HG03135 (cell line): ENCODE data around the gene DDB1.

ENCODE experiments used
- ATAC-seq: cut with Tn5 transposase; IDR thresholded peaks from one replicate; pipeline ENCODE4 v1.9.1; 2021; ENCODE audit warnings: mild to moderate bottlenecking, moderate library complexity; ENCODE audit not compliant: unreplicated experiment

The DDB1 gene

GRCh38 chr11:61337706-61338470, 5.0 kb upstream of the DDB1 start:
- no peak for ATAC-seq

DNA sequence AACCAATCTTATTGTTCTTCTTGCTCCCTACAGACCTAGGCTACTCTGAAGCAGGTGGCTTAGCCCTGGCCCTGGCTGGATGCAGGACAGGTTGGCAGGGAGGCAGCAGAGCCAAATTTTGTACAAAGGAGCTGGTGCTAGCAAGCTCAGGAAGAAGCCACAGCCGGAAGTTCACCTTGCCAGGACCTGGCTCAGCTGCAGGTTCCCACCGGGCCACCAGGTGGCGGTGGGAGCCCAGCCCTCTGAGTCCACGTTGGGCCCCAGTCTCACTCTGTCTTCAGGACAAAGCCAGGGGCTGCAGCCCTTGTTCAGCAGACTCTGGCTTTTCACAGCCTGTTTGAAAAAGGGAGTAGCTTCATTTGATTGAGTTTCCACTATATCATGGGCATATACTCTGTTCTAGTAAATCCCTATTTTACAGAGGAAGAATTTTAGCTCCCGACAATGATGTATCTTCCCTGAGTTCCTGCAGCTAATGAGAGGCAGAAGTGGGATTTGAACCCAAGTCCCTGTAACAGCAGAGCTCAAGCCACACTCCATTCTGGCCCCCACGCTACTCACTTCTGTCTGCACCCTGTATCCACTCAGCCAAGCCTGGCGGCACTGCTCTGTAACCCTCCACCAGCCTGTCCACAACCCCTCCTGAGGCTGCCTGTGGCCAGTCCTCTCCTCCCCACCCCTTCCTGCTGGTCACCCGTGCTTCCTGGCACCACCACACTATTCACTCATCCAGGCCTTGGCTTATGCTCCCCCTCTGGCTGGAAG, 3.4 kb upstream of the DDB1 start:
- peak; percentile 57 for ATAC-seq

GRCh38 chr11:61335355-61335710, 2.4 kb upstream of the DDB1 start:
- no peak for ATAC-seq

GRCh38 chr11:61334434-61335354, 1.8 kb upstream of the DDB1 start:
- no peak for ATAC-seq

DNA sequence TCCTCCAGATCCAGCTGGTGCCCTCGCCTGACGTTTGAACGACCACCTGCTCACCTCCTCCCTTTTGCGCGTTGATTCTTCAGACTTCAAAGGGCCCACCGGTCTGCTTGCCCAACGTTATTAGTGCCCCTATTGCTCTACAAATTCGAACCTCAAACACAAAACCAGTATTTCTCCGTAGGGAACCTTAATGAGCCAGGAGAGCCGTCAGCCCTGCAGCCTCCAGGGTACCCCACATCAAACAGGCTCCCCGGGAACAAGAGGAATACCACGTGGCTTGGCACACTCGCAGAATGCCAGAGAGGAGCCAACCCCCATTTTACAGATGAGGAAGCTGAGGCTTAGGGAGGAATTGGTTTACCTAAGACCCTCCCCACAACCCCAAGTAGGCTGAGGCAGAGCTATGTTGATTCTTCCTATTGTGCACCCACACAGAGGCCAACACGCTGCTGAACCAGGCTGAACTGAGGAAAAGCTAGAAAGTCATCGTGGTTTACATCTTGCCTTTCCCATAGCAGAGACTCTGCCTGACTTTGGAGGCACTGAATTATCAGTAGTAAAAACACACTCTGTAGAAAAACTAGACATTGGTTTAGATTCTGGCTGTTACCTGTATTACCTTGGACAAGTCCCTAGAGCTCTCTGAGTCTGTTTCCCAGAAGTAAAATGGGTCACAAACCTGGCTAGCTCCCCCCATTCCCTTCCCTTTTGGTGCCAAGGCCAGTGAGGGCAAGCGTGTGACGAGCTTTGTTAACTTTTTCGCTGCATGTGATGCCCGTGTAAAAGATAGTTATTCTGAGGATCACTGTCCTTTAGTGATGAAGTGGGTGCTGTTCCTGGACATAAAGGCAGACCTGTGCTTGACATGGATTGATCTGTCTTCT, 887 bp upstream of the DDB1 start:
- ATAC-seq = no peak

DNA sequence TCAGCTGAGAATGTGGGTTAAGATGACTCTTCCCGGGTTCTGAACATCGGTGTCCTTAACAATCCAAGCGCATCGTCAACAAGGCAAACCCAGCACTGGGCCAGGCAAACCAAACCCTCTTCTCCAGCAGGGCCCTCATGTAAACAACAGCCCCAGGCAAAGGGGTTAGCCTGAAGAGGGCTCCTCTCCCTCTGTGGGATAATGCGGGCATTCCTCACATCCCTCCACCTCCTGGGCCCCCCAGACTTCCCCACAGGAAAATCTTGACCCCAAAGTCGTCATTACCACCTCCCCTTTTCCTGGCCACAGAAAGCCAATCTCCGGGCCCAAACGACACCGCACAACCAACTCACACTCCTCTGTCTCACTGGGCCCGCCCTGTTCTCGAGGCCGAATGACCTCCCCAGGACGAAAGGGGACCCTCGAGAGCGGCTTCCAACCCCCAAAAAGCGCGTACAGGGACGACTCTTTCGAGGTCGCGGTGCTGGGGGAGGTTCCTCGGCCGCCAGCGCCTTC, 566 bp downstream of the DDB1 start:
- ATAC-seq = peak; percentile 1

- no peak for ATAC-seq
Measured at GRCh38 chr11:61331651-61332050, 1.3 kb downstream of the DDB1 start.

DNA sequence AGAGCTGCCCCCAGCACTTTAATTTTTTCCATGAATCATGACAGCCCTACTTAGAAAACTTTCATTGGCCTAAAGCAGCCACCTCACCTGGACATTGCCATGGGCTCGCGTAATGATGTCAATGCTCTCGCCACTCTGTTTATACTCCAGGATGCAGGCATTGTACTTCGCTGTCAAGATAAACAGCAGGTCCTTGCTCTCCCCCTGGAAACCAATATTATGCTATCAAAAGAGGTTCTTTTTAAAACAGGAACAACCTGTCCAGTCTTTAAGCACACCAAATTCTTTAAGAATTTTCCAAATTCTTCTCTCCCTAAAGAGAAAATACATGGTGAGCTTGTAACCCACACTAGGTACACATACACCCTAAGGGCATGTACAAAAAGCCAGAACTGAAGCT, 3.0 kb downstream of the DDB1 start:
- no peak for ATAC-seq

- ATAC-seq = no peak
Measured at GRCh38 chr11:61328351-61328750, 4.6 kb downstream of the DDB1 start.

DNA sequence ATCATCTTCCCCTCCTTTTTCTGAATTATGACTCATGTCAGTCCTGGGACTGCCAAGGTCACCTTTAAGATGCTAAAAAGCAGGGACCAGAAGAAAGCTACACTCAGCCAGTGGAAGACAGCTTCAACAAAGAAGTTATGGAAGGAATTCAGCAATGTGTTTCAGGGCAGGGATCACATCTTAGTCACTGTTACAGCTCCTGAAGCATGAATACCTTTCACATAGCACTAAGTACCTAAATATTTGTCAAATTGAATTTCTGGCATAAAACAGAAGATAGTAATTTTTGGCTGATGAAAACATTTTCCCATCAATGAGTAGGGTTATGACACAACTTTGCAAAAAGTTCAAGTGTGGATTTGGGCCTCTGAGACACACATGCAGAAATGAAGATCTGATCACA, 5.2 kb downstream of the DDB1 start:
- no peak for ATAC-seq

DNA sequence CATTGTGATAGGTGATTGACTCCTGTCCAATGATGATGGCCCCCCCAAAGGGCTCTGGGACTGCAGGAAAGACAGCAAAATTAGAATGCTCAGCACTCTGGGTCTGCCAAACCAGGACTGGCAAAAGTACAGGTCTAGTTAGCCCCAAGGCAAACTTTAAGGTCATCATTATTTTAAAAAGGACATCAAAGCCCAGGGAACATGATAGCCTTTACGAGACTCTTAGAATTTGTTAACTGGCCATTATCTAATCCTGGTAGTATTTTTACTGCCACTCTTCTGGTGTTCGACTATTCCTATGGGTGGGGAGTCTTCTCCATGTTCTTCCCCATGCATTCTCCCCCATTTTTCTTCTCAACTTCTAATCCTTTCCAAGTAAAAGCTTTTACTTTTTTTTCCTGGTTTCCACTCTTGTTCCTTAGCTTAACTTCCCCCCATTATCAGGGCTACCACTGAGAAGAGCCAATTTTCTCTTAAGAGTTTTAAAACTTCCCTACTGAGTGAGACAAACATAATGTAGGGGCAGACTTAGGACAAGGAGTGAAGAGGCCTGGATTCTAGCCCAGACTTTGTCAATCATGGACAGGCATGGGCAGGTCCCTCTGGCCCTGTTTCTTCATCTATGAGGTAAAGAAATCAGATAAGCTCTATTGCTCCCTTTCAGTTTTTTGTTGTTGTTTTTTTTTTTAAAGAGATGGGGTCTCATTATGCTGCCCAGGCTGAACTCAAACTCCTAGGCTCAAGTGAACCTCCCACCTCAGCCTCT, 7.1 kb downstream of the DDB1 start:
- no peak for ATAC-seq

DNA sequence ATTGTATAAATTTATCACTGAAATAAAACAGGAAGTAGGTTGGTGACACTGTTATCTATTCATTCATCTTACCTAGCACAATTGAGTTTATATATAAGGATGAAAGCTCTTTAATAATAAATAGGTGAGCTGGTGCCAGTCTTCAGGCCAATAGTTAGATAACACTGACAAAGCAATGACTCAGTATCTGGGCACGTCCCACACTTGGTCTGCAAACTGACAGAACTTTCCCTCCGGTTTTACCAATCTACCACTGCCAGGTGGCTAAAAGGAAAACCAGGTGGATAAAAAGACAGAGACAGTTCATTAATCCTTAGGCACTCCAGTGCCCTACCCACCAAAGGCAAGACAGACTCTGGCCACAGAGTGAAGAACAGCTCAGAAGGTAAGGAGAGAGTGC, 17.6 kb downstream of the DDB1 start:
- no peak for ATAC-seq

DNA sequence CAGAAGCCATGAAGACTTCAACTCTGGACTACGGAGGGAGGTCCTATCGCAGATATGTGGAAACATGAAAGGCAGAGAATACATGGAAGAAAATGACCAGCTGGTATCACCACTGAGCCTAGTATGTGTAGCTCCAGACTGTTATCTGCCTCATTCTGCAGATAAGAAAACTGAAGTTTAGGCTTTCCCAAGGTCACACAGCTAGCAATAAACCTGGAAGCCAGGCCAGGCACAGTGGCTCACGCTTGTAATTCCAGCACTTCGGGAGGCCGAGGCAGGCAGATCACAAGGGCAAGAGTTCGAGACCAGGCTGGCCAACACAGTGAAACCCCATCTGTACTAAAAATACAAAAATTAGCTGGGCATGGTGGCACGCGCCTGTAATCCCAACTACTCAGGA, 22.2 kb downstream of the DDB1 start:
- no peak for ATAC-seq

DNA sequence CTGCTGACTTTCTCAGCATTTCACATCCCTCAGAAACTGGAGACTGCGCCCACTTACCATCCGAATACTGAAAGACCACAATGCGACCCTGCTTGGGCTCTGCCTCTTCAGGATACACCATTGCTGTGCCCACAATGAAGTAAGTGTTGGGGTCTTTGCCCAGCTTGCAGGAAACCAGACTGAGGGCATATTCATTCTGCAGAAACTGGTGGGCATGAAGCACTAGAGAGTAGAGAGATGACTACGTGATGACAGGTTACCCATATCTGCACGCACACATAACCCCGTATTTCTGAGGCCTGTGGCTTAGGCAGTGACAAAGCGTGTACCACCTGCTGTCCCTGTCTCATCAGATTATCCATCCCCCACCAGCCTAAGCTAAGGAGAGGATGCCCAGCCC, 23.2 kb downstream of the DDB1 start:
- no peak for ATAC-seq

DNA sequence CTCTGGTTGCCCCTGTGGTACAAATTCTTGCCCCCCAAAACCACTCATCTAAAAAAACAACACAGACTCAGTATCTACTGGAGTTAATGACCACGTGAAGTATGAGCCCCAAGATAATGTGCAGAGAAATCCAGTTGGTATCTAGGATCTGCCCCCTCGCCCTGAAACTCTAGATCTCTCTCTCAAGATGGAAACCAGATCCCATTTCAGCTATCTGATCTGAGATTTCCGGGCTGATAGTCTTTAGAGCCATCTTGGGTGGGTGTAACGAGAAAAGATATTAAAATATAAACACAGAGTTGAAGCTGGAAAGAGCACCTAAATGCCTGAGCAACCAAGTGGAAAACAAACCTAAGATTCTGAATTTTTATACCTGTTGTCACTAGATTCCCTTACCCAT, 23.8 kb downstream of the DDB1 start:
- no peak for ATAC-seq

DNA sequence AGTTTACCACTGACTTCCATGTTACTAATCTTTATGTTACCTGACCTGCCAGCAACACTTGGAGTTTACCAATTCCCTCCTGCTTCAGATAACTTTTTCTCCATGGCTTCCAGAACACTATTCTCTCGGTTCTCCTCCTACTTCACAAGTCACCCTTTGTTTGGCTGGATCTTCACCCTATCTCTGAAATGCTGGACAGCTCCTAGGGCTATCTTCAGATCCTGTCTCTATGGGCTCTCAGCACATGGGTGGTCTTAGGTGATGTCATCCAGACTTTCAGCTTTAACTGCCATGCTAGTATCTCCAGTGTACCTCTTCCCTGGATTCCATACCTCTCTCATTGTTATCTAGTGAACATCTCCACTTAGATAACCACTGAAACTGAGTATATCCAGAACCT, 25.6 kb downstream of the DDB1 start:
- no peak for ATAC-seq

DNA sequence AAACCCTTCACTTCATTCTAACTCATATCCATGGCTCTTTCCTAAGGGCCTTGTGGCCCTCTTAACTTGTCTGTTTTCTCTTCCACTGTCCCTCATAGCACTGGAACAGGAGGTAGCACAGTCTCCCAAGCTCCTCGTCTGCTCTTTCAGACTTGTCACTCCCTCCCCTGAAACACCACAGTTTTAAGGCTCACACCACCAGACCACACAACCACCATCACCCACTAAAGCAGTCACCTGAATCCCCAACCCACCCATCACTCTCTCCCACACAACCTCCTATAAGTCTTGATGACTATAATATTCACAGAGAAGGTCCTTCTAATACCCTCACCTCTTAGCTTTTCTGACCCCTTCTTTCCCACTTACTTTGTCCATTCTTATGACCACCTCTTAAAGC, 26.7 kb downstream of the DDB1 start:
- no peak for ATAC-seq

DNA sequence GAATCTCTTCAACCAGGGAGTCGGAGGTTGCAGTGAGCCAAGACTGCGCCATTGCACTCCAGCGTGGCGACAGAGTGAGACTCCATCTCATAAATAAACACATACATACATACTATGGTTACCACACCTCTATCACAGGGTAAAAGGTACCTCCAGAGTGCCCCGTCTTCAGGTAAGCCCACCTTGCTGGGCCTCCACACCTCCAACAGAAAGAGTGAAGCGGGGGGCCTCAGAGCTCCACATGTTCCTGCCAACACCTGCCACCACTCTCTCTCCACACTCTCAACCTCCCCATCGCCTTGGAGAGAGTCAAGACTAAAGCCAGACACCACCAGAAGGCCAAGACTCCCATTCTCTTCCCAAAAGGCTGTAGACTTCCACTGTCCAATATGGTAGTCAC, 27.5 kb downstream of the DDB1 start:
- no peak for ATAC-seq

DNA sequence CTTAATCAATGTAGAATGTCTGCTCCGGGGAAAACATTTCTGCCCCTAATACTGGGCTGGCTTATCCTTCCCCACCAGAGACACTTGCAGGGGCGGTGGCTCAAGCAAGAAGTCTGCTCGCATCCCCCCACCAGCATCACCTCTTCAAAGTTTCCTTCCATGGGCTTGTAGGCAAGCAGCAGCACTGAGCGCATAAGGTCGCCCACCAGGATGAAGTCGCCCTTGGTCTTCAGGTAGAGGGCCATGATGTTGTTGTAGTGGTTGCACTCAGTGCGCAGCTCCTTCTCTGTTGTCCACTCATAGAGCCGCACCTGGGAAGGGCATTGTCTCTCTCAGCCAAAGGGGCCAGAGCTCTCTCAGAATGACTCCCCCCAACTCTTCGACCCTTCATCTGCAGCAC, 29.2 kb downstream of the DDB1 start:
- no peak for ATAC-seq

DNA sequence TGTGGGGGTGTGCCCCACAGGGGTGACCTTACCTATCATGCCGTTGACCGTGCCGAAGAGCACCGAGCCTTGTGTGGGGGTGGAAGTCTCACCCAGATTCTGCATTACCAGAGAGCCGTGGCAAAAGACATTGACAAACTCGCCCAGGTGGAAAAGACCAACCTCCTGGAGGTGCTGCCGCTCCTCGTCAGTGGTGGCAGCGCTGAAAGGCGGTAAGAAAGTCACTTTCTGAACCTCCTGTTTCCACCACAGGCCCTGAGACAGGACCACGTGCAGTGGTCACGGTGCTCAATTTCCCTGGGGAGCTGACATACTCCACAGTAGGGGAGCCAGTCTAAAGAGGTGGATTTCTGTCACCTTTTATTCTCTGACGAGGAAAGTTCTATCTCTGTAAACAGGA, 30.4 kb downstream of the DDB1 start:
- no peak for ATAC-seq
